Measurements from ENCODE around the gene RRP15. TPM values are rescaled to one million over a fixed set of nuclear protein-coding genes. Genes with fewer than 3 reads are reported as not detected.
A peak's percentile ranks its signal among the peaks of the same experiment; 100 is the strongest.

Gene RRP15
- polyA plus RNA-seq, 3 donors, result 0.81 to 7.6 (median 4.6) TPM

- intact Hi-C loops (cut with micrococcal nuclease), result loop anchor here in 1 of 2 donors (10.0 kb wide), 1 partner anchor 1770 kb away; no protein-coding TSS in a partner anchor
- Mint-ChIP-seq H3K9me3 (peaks cover 0 to 8% (median 6%) of the 10 kb centered on the region in 7 donors), H3K36me3 (peaks cover 0 to 2% of the 10 kb centered on the region in 2 donors), H3K27ac (peak overlapping the region in 6 of 7 donors; percentile 89 to 96 (median 94)), H3K27me3 (ENCODE audit: low read depth in 3 of 3) (peaks cover 5 to 11% (median 8%) of the 10 kb centered on the region in 3 donors), H3K4me1 (peaks cover 18% of the 10 kb centered on the region), H3K4me3 (peak overlapping the region; percentile 94 to 97)
- H3K4me3 ChIP-seq (replicated peaks in 1 of 3; ENCODE audit: low read depth in 2 of 3, low read length in 3 of 3), result peak overlapping the region; percentile 96 to 97 (median 97)
- no peaks in the 10 kb centered on the region for H3K36me3 ChIP-seq (replicated peaks in 1 of 2; ENCODE audit: control insufficient read depth in 1 of 2, insufficient read depth in 2 of 2, low read length in 2 of 2)
- no peak for DNase-seq
- peaks cover 3% of the 10 kb centered on the region for H4K20me1 ChIP-seq (ENCODE audit: insufficient read depth, low read length)
- no peak for TF ChIP-seq CTCF (IDR thresholded peaks at IDR 0.05)
- peaks cover 26% of the 10 kb centered on the region for H3K79me2 ChIP-seq (ENCODE audit: insufficient read depth, low read length)
- H3K9me3 ChIP-seq (replicated peaks in 1 of 2; ENCODE audit: control insufficient read depth in 1 of 2, insufficient read depth in 1 of 2, low read length in 2 of 2), result peaks cover 4 to 5% of the 10 kb centered on the region in 2 donors
- 4% methylated on average over 25 of the region's 26 CpGs for WGBS (ENCODE audit: insufficient coverage)
- H3K4me2 ChIP-seq (replicated peaks; ENCODE audit: extremely low read depth, low read length, poor library complexity, severe bottlenecking), result peak overlapping the region; percentile 95
- peak overlapping the region; percentile 100 for H2AFZ ChIP-seq (ENCODE audit: insufficient read depth, low read depth, low read length, poor library complexity, severe bottlenecking)
- no peaks in the 10 kb centered on the region for H3K27me3 ChIP-seq (ENCODE audit: control insufficient read depth in 2 of 2, insufficient read depth in 2 of 2, low read length in 2 of 2)
- H3K9ac ChIP-seq (ENCODE audit: insufficient read depth, low read length, poor library complexity, severe bottlenecking), result peak overlapping the region; percentile 83
- H3K4me1 ChIP-seq (ENCODE audit: control insufficient read depth in 1 of 2, insufficient read depth in 2 of 2, low read length in 2 of 2), result peaks cover 15 to 19% of the 10 kb centered on the region in 2 donors
- H3K27ac ChIP-seq (ENCODE audit: low read depth in 1 of 2, low read length in 2 of 2), result peak overlapping the region; percentile 60 to 90
Observed at GRCh38 chr1:218284377-218284916, 646 bp upstream of the RRP15 start.

- peaks cover 9% of the 10 kb centered on the region for H3K79me2 ChIP-seq (ENCODE audit: insufficient read depth, low read length)
Observed at GRCh38 chr1:218292515-218292914, 7.4 kb downstream of the RRP15 start.

More at GRCh38 chr1:218292515-218292914, 7.4 kb downstream of the RRP15 start:
- H3K36me3 ChIP-seq (replicated peaks in 1 of 2; ENCODE audit: control insufficient read depth in 1 of 2, insufficient read depth in 2 of 2, low read length in 2 of 2), result peaks cover 5 to 11% of the 10 kb centered on the region in 2 donors
- Mint-ChIP-seq H3K4me3 (no peak overlapping the region), H3K9me3 (no peaks in the 10 kb centered on the region), H3K36me3 (peaks cover 13% of the 10 kb centered on the region in 2 donors), H3K27ac (no peak overlapping the region), H3K27me3 (ENCODE audit: low read depth in 3 of 3) (no peaks in the 10 kb centered on the region), H3K4me1 (no peaks in the 10 kb centered on the region)
- no peak overlapping the region for H2AFZ ChIP-seq (ENCODE audit: insufficient read depth, low read depth, low read length, poor library complexity, severe bottlenecking)
- intact Hi-C loops (cut with micrococcal nuclease), result no loop called here
- no peak for DNase-seq
- H3K27ac ChIP-seq (ENCODE audit: low read depth in 1 of 2, low read length in 2 of 2), result no peak overlapping the region
- no peaks in the 10 kb centered on the region for H3K9me3 ChIP-seq (replicated peaks in 1 of 2; ENCODE audit: control insufficient read depth in 1 of 2, insufficient read depth in 1 of 2, low read length in 2 of 2)
- H3K4me3 ChIP-seq (replicated peaks in 1 of 3; ENCODE audit: low read depth in 2 of 3, low read length in 3 of 3), result no peak overlapping the region
- H3K9ac ChIP-seq (ENCODE audit: insufficient read depth, low read length, poor library complexity, severe bottlenecking), result no peak overlapping the region
- H4K20me1 ChIP-seq (ENCODE audit: insufficient read depth, low read length), result peaks cover 3% of the 10 kb centered on the region
- no peaks in the 10 kb centered on the region for H3K27me3 ChIP-seq (ENCODE audit: control insufficient read depth in 2 of 2, insufficient read depth in 2 of 2, low read length in 2 of 2)
- H3K4me1 ChIP-seq (ENCODE audit: control insufficient read depth in 1 of 2, insufficient read depth in 2 of 2, low read length in 2 of 2), result no peaks in the 10 kb centered on the region
- WGBS (ENCODE audit: insufficient coverage), result 91% methylated on average over 1 of the region's 3 CpGs
- no peak for TF ChIP-seq CTCF (IDR thresholded peaks at IDR 0.05)
- no peak overlapping the region for H3K4me2 ChIP-seq (replicated peaks; ENCODE audit: extremely low read depth, low read length, poor library complexity, severe bottlenecking)

All from CD14-positive monocyte (primary cell).